Keratinocyte (primary cell): Measurements from ENCODE around the gene NEU2. TPM values are rescaled to one million over a fixed set of nuclear protein-coding genes. Genes with fewer than 3 reads are reported as not detected.

Source experiments
- DNase-seq: peaks from one replicate; pipeline ENCODE4 v3.0.0-alpha.2; 2011; ENCODE audit warnings: low read depth, missing footprints, low spot score
- FAIRE-seq: peaks from 2 replicates; lab custom pipeline; 2011; peaks lifted over from hg19 to GRCh38; lab: Jason Lieb, UNC
- H2AFZ ChIP-seq: 2 replicates; pipeline ENCODE4 v1.6.0; 2012; ENCODE audit warnings: low read length, control low read depth, inconsistent platforms; ENCODE audit not compliant: control insufficient read depth
- H3K27ac ChIP-seq: 2 replicates; pipeline ENCODE4 v1.5.1; 2011; ENCODE audit warnings: low read length; ENCODE audit not compliant: control insufficient read depth, insufficient read depth
- H3K27me3 ChIP-seq: 3 replicates; pipeline ENCODE4 v1.6.0; 2011; ENCODE audit warnings: low read length; ENCODE audit not compliant: control insufficient read depth, insufficient read depth; ENCODE audit errors: extremely low read depth
- H3K36me3 ChIP-seq, 2 experiments: 2 replicates in 1 of 2; 3 replicates in 1 of 2; pipeline ENCODE4 v1.5.1; 2011; ENCODE audit warnings: low read length in 2 of 2, mild to moderate bottlenecking in 1 of 2; ENCODE audit not compliant: control insufficient read depth in 2 of 2, insufficient read depth in 2 of 2; ENCODE audit errors: extremely low read depth in 1 of 2
- H3K4me1 ChIP-seq: 3 replicates; pipeline ENCODE4 v1.5.1; 2011; ENCODE audit warnings: low read length; ENCODE audit not compliant: control insufficient read depth, insufficient read depth; ENCODE audit errors: extremely low read depth
- H3K4me2 ChIP-seq: 3 replicates; pipeline ENCODE4 v1.6.0; 2011; ENCODE audit warnings: low read depth, low read length; ENCODE audit not compliant: control insufficient read depth, insufficient read depth; ENCODE audit errors: extremely low read depth
- H3K4me3 ChIP-seq, 3 experiments: fragments of 200-600 bp in 1 of 3; sonication (generic) in 1 of 3; 2 replicates in 2 of 3; 3 replicates in 1 of 3; pipeline ENCODE4 v1.5.1; 2011 to 2016; ENCODE audit warnings: low read length in 3 of 3, mild to moderate bottlenecking in 3 of 3, control low read depth in 2 of 3, inconsistent platforms in 1 of 3, low read depth in 1 of 3, mixed read lengths in 1 of 3, mixed run types in 1 of 3, moderate library complexity in 1 of 3; ENCODE audit not compliant: control insufficient read depth in 2 of 3, insufficient read depth in 2 of 3; ENCODE audit errors: extremely low read depth in 1 of 3
- H3K79me2 ChIP-seq: 2 replicates; pipeline ENCODE4 v1.6.0; 2012; ENCODE audit warnings: low read length; ENCODE audit not compliant: control insufficient read depth, insufficient read depth
- H3K9ac ChIP-seq: 3 replicates; pipeline ENCODE4 v1.6.0; 2011; ENCODE audit warnings: low read length; ENCODE audit not compliant: control insufficient read depth, insufficient read depth; ENCODE audit errors: extremely low read depth
- H3K9me1 ChIP-seq: 3 replicates; pipeline ENCODE4 v1.6.0; 2011; ENCODE audit warnings: low read length; ENCODE audit not compliant: control insufficient read depth, insufficient read depth; ENCODE audit errors: extremely low read depth
- H3K9me3 ChIP-seq: 2 replicates; pipeline ENCODE4 v1.5.1; 2012; ENCODE audit warnings: low read depth, low read length; ENCODE audit not compliant: control insufficient read depth
- H4K20me1 ChIP-seq: 3 replicates; pipeline ENCODE4 v1.6.0; 2011; ENCODE audit warnings: low read length; ENCODE audit not compliant: control insufficient read depth, insufficient read depth; ENCODE audit errors: extremely low read depth
- EZH2 ChIP-seq: IDR thresholded peaks from one replicate; pipeline ENCODE4 v1.6.1; 2012; ENCODE audit warnings: inconsistent platforms, mild to moderate bottlenecking, low read length, moderate library complexity
- dilution Hi-C: fragments of 300-500 bp; cut with MboI; formaldehyde crosslinking; loops from one replicate; pipeline ENCODE4 v1.7.0; 2020; ENCODE audit warnings: low sequenced_read_pairs; ENCODE audit not compliant: extremely low pct_ligation_motif_present
- polyA plus RNA-seq, 5 experiments: library from polyadenylated mRNA; depleted of rRNA in 3 of 5; stranded (reverse) in 3 of 5; stranded (forward) in 1 of 5; unstranded in 1 of 5; fragments of >200 nt; gene quantifications; 1 replicate in 1 of 5; 2 replicates in 3 of 5; 3 replicates in 1 of 5; pipeline versions ENCODE4 v1.2.1 to v1.2.3, GENCODE V29; 2011 to 2012; ENCODE audit warnings: missing spikeins in 2 of 5, low read depth in 1 of 5, low replicate concordance in 1 of 5
- TF ChIP-seq, protein P1 (sequence below), 3 experiments: IDR thresholded peaks in 1 of 3; conservative IDR thresholded peaks in 1 of 3; optimal IDR thresholded peaks in 1 of 3; 2 replicates in 2 of 3; 3 replicates in 1 of 3; pipeline versions ENCODE3 to v1.5.1; 2011; ENCODE audit warnings: low read length in 3 of 3, mild to moderate bottlenecking in 3 of 3, moderate library complexity in 2 of 3, control low read depth in 1 of 3, inconsistent platforms in 1 of 3; ENCODE audit not compliant: insufficient read depth in 2 of 3; ENCODE audit errors: extremely low read depth in 1 of 3

The NEU2 gene
- polyA plus RNA-seq, 1 donor (not counting 4 experiments of a cell fraction or from before 2014, with no cell fraction given): not detected

DNA sequence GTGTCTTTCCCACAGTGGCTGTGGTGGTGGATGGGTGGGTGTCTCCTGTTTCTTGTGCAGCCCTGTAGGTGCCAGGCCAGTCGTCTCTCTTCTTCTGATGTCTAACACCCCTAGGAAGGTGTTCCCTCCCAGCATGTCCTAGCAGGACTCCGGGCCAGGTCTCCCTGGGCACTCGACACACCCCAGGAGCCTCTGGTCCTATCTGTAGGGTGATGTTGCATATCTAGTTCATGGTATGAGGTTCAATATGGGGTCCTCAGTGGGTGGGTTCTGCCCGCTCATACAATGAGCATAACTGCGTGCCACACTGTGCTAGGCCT, 33.8 kb upstream of the NEU2 start:
- Histone ChIP-seq H3K9ac (no peak overlapping the region), H2AFZ (no peak overlapping the region), H3K9me3 (no peaks in the 10 kb centered on the region), H3K4me2 (no peak overlapping the region), H3K4me3 (no peak overlapping the region), H3K4me1 (peaks cover 2% of the 10 kb centered on the region), H4K20me1 (no peaks in the 10 kb centered on the region), H3K27me3 (peaks cover 2% of the 10 kb centered on the region), H3K79me2 (no peaks in the 10 kb centered on the region), H3K27ac (no peak overlapping the region), H3K9me1 (no peaks in the 10 kb centered on the region), H3K36me3 (no peaks in the 10 kb centered on the region)
- dilution Hi-C loops: no loop called here
- no peak for DNase-seq
- FAIRE-seq: no peak
- TF ChIP-seq EZH2: no peak
- TF ChIP-seq, protein P1, sequence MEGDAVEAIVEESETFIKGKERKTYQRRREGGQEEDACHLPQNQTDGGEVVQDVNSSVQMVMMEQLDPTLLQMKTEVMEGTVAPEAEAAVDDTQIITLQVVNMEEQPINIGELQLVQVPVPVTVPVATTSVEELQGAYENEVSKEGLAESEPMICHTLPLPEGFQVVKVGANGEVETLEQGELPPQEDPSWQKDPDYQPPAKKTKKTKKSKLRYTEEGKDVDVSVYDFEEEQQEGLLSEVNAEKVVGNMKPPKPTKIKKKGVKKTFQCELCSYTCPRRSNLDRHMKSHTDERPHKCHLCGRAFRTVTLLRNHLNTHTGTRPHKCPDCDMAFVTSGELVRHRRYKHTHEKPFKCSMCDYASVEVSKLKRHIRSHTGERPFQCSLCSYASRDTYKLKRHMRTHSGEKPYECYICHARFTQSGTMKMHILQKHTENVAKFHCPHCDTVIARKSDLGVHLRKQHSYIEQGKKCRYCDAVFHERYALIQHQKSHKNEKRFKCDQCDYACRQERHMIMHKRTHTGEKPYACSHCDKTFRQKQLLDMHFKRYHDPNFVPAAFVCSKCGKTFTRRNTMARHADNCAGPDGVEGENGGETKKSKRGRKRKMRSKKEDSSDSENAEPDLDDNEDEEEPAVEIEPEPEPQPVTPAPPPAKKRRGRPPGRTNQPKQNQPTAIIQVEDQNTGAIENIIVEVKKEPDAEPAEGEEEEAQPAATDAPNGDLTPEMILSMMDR (optimal IDR thresholded peaks at IDR 0.05 in 1 of 3, IDR thresholded peaks at IDR 0.05 in 1 of 3, conservative IDR thresholded peaks at IDR 0.05 in 1 of 3; ENCODE audit: extremely low read depth in 1 of 3, insufficient read depth in 2 of 3, low read length in 3 of 3): no peak

DNA sequence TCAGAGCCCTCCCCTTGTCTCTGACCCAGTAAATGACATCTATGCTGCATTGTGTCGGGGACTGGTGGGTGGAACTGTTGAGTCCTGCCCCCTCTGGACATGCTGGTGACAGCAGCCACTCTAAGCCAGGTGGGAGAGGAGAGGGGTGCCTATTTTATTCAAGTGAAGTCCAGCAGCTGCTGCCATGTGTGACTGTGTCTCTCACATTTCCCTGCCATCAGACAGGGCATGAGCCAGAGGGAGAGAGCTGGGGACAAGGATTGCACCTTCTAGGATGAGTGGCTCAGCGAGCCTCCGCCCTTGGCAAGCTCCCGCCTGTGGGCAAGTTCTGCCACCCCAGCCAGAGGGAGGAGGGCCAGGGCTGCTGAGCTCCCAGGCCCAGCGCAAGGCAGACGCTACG, 33.1 kb upstream of the NEU2 start:
- Histone ChIP-seq H3K9me3 (no peaks in the 10 kb centered on the region), H4K20me1 (no peaks in the 10 kb centered on the region), H3K79me2 (no peaks in the 10 kb centered on the region), H3K4me1 (no peaks in the 10 kb centered on the region), H2AFZ (no peak overlapping the region), H3K4me2 (no peak overlapping the region), H3K36me3 (no peaks in the 10 kb centered on the region), H3K27me3 (peaks cover 8% of the 10 kb centered on the region), H3K27ac (no peak overlapping the region), H3K9me1 (no peaks in the 10 kb centered on the region), H3K4me3 (no peak overlapping the region), H3K9ac (no peak overlapping the region)
- dilution Hi-C loops: no loop called here
- DNase-seq (no peak), FAIRE-seq (no peak)
- TF ChIP-seq, protein P1 (optimal IDR thresholded peaks at IDR 0.05 in 1 of 3, IDR thresholded peaks at IDR 0.05 in 1 of 3, conservative IDR thresholded peaks at IDR 0.05 in 1 of 3; ENCODE audit: extremely low read depth in 1 of 3, insufficient read depth in 2 of 3, low read length in 3 of 3): no peak
- TF ChIP-seq EZH2: no peak
